OCI-LY3 (cell line): Measurements from ENCODE around the gene KRT15.

Source experiments
- CTCF ChIP-seq: fragments of 200-600, 300-600 bp; sonication (generic); IDR thresholded peaks from 2 replicates; pipeline ENCODE4 v1.5.1; 2014; ENCODE audit warnings: antibody characterized with exemption, low read length, low read depth
- EZH2phosphoT487 ChIP-seq: fragments of 200-600 bp; shearing (Covaris generic); IDR thresholded peaks from 2 replicates; pipeline ENCODE4 v1.6.1; 2018; ENCODE audit warnings: antibody characterized with exemption, mixed run types, low read depth

GRCh38 chr17:41534899-41535546, 16.3 kb upstream of the KRT15 start:
- TF ChIP-seq CTCF (no peak), EZH2phosphoT487 (no peak)
